Esophagus squamous epithelium (tissue), 4 donors: ENCODE measurements around the gene GIPC2.

Experiments used
- CTCF ChIP-seq, 6 experiments: fragments of 450-650 bp in 4 of 6; fragments of 200-600 bp in 2 of 6; sonication (generic) in 2 of 6; IDR thresholded peaks; one replicate each; pipeline ENCODE4 v1.5.1; 2016 to 2019; ENCODE audit warnings: antibody characterized with exemption in 6 of 6, mild to moderate bottlenecking in 4 of 6, moderate library complexity in 4 of 6
- POLR2A ChIP-seq, 4 donors: fragments of 450-650 bp; IDR thresholded peaks; one replicate each; pipeline ENCODE4 v1.6.1; 2017; ENCODE audit warnings: antibody characterized with exemption in 4 of 4, mild to moderate bottlenecking in 4 of 4, moderate library complexity in 3 of 4

GRCh38 chr1:78071696-78072095 lies 25.9 kb downstream of the GIPC2 start:
- TF ChIP-seq CTCF (IDR thresholded peaks at IDR 0.05) (no peak), POLR2A (IDR thresholded peaks at IDR 0.05) (no peak)
